Stimulated activated naive CD8-positive, alpha-beta T cell treated with anti-CD3 and anti-CD28 coated beads, Interleukin-15, Interleukin-2, amounts not matched to agents 100 ng/mL and 50 ng/mL, for 24 hours (primary cell): ENCODE measurements around the gene KCNAB1.
"Not testable (repeated sequence)": the region's sequence is repeated elsewhere in the genome, so short reads cannot be mapped to it uniquely, and the experiment has no call there.

ENCODE experiments used
- H3K27ac Mint-ChIP-seq: one replicate; pipeline ENCODE4 v1.8.0; 2021; ENCODE audit warnings: mild to moderate bottlenecking, mixed read lengths
- H3K27me3 Mint-ChIP-seq: one replicate; pipeline ENCODE4 v1.8.0; 2021; ENCODE audit warnings: mixed read lengths
- H3K36me3 Mint-ChIP-seq: one replicate; pipeline ENCODE4 v1.8.0; 2021; ENCODE audit warnings: low read depth, mixed read lengths
- H3K4me1 Mint-ChIP-seq: one replicate; pipeline ENCODE4 v1.8.0; 2021; ENCODE audit warnings: low read depth, mixed read lengths
- H3K4me3 Mint-ChIP-seq: one replicate; pipeline ENCODE4 v1.8.0; 2021; ENCODE audit warnings: mild to moderate bottlenecking, mixed read lengths
- H3K9me3 Mint-ChIP-seq: one replicate; pipeline ENCODE4 v1.8.0; 2021; ENCODE audit warnings: mixed read lengths

KCNAB1 gene

GRCh38 chr3:156120528-156121251, at the start of gene KCNAB1:
Gene KCNAB1, plus strand, starts transcription at chr3:156120578.
- no peaks in the 10 kb centered on the region for H3K4me1 Mint-ChIP-seq
- no peaks in the 10 kb centered on the region for H3K9me3 Mint-ChIP-seq
- H3K4me3 Mint-ChIP-seq = no peak within 1 kb of the TSS
- H3K27ac Mint-ChIP-seq = no peak within 1 kb of the TSS
- no peaks in the 10 kb centered on the region for H3K36me3 Mint-ChIP-seq
- H3K27me3 Mint-ChIP-seq = peaks cover 7% of the 10 kb centered on the region

GRCh38 chr3:156071031-156071430, 49.3 kb upstream of the KCNAB1 start:
- no peak overlapping the region for H3K27ac Mint-ChIP-seq

GRCh38 chr3:156072950-156073657, 47.3 kb upstream of the KCNAB1 start:
- not testable (repeated sequence) for H3K4me3 Mint-ChIP-seq, H3K27ac Mint-ChIP-seq, H3K36me3 Mint-ChIP-seq, H3K4me1 Mint-ChIP-seq, H3K9me3 Mint-ChIP-seq
- peaks cover 13% of the 10 kb centered on the region for H3K27me3 Mint-ChIP-seq

More at GRCh38 chr3:156071031-156071430, 49.3 kb upstream of the KCNAB1 start:
- no peaks in the 10 kb centered on the region for H3K4me1 Mint-ChIP-seq
- H3K27me3 Mint-ChIP-seq = peaks cover 11% of the 10 kb centered on the region
- no peaks in the 10 kb centered on the region for H3K36me3 Mint-ChIP-seq
- no peak overlapping the region for H3K4me3 Mint-ChIP-seq
- no peaks in the 10 kb centered on the region for H3K9me3 Mint-ChIP-seq

- Mint-ChIP-seq H3K4me1 (no peaks in the 10 kb centered on the region), H3K4me3 (no peak overlapping the region), H3K9me3 (no peaks in the 10 kb centered on the region), H3K36me3 (no peaks in the 10 kb centered on the region), H3K27ac (no peak overlapping the region), H3K27me3 (peaks cover 9% of the 10 kb centered on the region)
These were observed 30.3 kb upstream of the KCNAB1 start for GRCh38 chr3:156090126-156090525.

- Mint-ChIP-seq H3K4me1 (no peaks in the 10 kb centered on the region), H3K9me3 (no peaks in the 10 kb centered on the region), H3K27ac (no peak overlapping the region), H3K4me3 (no peak overlapping the region), H3K27me3 (peaks cover 12% of the 10 kb centered on the region), H3K36me3 (no peaks in the 10 kb centered on the region)
These were observed 26.4 kb upstream of the KCNAB1 start for GRCh38 chr3:156093964-156094363.

GRCh38 chr3:156094391-156094790, 26.0 kb upstream of the KCNAB1 start:
- no peaks in the 10 kb centered on the region for H3K36me3 Mint-ChIP-seq
- H3K4me1 Mint-ChIP-seq = no peaks in the 10 kb centered on the region
- no peaks in the 10 kb centered on the region for H3K9me3 Mint-ChIP-seq
- peaks cover 12% of the 10 kb centered on the region for H3K27me3 Mint-ChIP-seq
- H3K4me3 Mint-ChIP-seq = no peak overlapping the region
- H3K27ac Mint-ChIP-seq = no peak overlapping the region

- not testable (repeated sequence) for H3K9me3 Mint-ChIP-seq, H3K4me1 Mint-ChIP-seq
These were observed 24.7 kb upstream of the KCNAB1 start for GRCh38 chr3:156095652-156096051.

GRCh38 chr3:156098437-156099035, 21.8 kb upstream of the KCNAB1 start:
- no peak overlapping the region for H3K27ac Mint-ChIP-seq
- H3K9me3 Mint-ChIP-seq = no peaks in the 10 kb centered on the region
- H3K4me1 Mint-ChIP-seq = no peaks in the 10 kb centered on the region
- no peak overlapping the region for H3K4me3 Mint-ChIP-seq
- H3K36me3 Mint-ChIP-seq = no peaks in the 10 kb centered on the region
- H3K27me3 Mint-ChIP-seq = peaks cover 7% of the 10 kb centered on the region

More at GRCh38 chr3:156095652-156096051, 24.7 kb upstream of the KCNAB1 start:
- peaks cover 12% of the 10 kb centered on the region for H3K27me3 Mint-ChIP-seq
- not testable (repeated sequence) for H3K27ac Mint-ChIP-seq, H3K4me3 Mint-ChIP-seq, H3K36me3 Mint-ChIP-seq

- H3K4me1 Mint-ChIP-seq, H3K36me3 Mint-ChIP-seq, H3K9me3 Mint-ChIP-seq, H3K27ac Mint-ChIP-seq, H3K27me3 Mint-ChIP-seq, H3K4me3 Mint-ChIP-seq: not testable (repeated sequence)
These were observed 21.0 kb upstream of the KCNAB1 start for GRCh38 chr3:156099348-156099747.

GRCh38 chr3:156099984-156100383, 20.4 kb upstream of the KCNAB1 start:
- not testable (repeated sequence) for H3K36me3 Mint-ChIP-seq, H3K4me3 Mint-ChIP-seq, H3K4me1 Mint-ChIP-seq, H3K27ac Mint-ChIP-seq, H3K27me3 Mint-ChIP-seq, H3K9me3 Mint-ChIP-seq

GRCh38 chr3:156102267-156102931, 18.0 kb upstream of the KCNAB1 start:
- Mint-ChIP-seq H3K4me3 (no peak overlapping the region), H3K27me3 (no peaks in the 10 kb centered on the region), H3K4me1 (no peaks in the 10 kb centered on the region), H3K27ac (no peak overlapping the region), H3K36me3 (no peaks in the 10 kb centered on the region), H3K9me3 (no peaks in the 10 kb centered on the region)

- Mint-ChIP-seq H3K4me3 (no peak overlapping the region), H3K4me1 (no peaks in the 10 kb centered on the region), H3K27me3 (no peaks in the 10 kb centered on the region), H3K9me3 (no peaks in the 10 kb centered on the region), H3K27ac (no peak overlapping the region), H3K36me3 (no peaks in the 10 kb centered on the region)
These were observed 13.5 kb upstream of the KCNAB1 start for GRCh38 chr3:156106721-156107373.

GRCh38 chr3:156107504-156107903, 12.9 kb upstream of the KCNAB1 start:
- no peak overlapping the region for H3K4me3 Mint-ChIP-seq
- no peaks in the 10 kb centered on the region for H3K36me3 Mint-ChIP-seq
- no peak overlapping the region for H3K27ac Mint-ChIP-seq
- H3K9me3 Mint-ChIP-seq = no peaks in the 10 kb centered on the region
- H3K27me3 Mint-ChIP-seq = no peaks in the 10 kb centered on the region
- H3K4me1 Mint-ChIP-seq = no peaks in the 10 kb centered on the region

- H3K4me1 Mint-ChIP-seq = no peaks in the 10 kb centered on the region
- no peaks in the 10 kb centered on the region for H3K36me3 Mint-ChIP-seq
- no peak overlapping the region for H3K4me3 Mint-ChIP-seq
- H3K27me3 Mint-ChIP-seq = peaks cover 1% of the 10 kb centered on the region
- H3K27ac Mint-ChIP-seq = no peak overlapping the region
- H3K9me3 Mint-ChIP-seq = no peaks in the 10 kb centered on the region
These were observed 11.8 kb upstream of the KCNAB1 start for GRCh38 chr3:156108616-156109015.

- Mint-ChIP-seq H3K9me3 (no peaks in the 10 kb centered on the region), H3K4me3 (no peak overlapping the region), H3K27ac (no peak overlapping the region), H3K27me3 (peaks cover 5% of the 10 kb centered on the region), H3K4me1 (no peaks in the 10 kb centered on the region), H3K36me3 (no peaks in the 10 kb centered on the region)
These were observed 10.4 kb upstream of the KCNAB1 start for GRCh38 chr3:156109989-156110388.
